GM18868 (cell line): ENCODE results near the gene ANO2.

Source experiments
- ATAC-seq: cut with Tn5 transposase; IDR thresholded peaks from one replicate; pipeline ENCODE4 v1.9.1; 2021; ENCODE audit warnings: mild to moderate bottlenecking, moderate library complexity; ENCODE audit not compliant: unreplicated experiment

ANO2 gene

DNA sequence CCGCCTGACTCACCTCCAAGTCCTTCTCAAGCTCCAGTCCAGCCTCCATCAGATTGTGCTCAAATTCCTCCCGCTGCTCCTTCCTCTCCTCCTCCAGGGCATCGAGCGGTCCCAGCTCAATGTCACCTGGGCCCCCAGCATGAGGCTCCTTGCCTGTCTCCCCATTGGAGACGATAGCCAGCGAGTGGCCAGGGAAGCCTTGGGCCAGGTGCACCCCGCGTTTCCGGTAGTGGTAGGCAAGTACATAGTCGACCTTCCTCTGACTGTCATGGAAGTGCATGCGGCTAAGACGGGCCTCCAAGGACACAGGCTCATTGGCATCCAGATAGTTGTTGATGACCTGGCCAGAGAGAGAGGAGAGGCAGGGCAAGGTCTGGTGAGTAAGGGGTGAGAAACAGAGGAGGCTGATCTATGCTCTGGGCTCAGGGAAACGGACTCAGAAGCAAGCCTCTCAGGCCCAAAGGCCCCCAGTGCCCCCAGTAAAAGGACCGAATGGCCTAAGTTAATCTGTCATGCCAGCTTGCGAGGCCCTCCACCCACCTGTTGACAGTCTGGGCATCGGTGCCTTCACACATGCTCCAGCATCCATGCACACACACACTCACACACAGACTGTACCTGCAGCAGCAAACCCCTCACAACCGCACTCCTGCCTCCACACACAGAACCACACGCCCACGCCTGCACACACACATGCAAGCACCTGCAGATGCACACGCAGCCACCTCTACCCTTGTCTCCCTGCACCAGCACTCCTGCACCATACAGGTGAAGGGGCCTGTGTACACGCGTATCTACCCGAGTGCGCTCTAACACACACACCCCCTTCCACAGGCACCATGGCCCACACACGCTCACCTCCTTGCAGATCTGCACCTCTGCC, 23.8 kb downstream of the ANO2 start:
- ATAC-seq, result no peak

DNA sequence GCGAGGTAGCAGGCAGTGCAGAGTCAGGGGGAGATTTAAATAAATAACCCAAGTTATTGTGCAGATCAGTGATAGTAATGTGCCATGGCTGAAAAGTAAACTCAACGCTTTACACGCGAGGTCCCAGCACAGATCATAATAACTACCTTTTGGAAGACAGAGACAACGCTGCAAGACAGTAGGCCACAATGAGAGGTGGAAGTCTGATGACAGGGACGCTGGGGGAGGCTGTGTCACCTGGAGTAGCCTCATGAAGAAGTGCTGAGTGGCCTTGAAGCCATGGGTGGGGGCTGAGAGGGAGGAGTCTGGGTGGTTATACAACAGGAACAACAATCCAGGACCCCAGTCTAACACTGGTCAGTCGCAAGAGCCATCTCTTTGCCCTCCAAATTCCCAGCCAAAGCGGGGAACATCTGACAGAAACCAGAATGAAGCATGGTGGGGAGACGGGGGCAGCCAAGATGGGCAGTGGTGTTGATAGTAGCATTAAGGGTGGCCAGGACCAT, 28.2 kb downstream of the ANO2 start:
- ATAC-seq, result no peak

DNA sequence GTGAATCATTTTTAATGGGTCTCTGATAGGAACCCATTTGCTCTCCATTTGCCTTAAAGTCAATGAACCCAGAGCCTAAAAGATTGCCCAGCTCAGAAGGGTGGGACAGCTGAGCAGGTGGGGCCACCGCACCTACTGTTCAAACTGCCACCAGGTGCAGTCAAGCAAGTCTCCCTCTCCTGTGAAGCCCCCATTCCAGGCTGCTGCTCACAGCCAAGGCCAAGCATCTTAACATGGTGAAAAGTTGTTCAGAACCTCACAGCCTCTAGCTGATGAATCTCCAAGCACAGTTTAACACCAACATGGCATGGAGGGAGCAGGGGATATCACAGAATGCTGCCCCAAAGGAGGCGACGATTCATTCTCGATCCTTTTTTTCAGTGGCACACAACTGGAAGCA, 29.5 kb downstream of the ANO2 start:
- no peak for ATAC-seq

DNA sequence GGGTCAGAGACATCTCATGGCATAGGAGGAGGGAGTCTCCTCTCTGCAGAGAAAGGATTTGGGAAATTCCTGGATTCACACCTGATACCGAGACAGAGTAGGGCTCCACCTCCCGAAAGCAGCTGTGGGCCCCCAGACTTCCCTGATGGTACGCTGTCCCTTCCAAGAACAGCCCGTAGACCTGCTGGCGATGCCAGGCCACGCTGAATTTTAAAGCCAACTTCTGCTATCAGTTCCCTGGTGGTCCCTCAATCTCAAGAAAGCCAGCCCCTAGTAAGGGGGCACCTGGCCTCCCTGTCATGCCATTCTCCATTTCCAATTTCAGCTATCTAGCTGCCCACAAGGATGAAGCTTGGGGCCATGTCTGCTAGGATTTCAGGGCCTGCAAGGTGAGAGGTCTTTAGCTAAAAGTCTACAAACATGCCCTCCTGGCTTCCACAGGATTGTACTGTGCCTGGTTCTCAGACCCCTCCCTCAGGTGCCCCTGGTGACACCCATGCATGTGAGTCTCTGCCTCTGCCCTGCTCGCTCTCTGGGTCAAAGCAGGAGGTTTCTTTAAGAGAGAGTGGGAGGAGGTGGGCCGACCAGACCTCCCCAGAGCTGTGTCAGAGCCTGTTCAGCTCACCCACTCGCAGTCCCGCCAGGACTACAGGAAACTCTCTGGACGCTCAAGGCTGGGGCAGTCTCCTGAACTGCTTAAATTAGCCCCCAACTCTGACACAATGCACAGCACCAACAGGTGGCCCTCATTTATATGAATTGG, 30.5 kb downstream of the ANO2 start:
- no peak for ATAC-seq

DNA sequence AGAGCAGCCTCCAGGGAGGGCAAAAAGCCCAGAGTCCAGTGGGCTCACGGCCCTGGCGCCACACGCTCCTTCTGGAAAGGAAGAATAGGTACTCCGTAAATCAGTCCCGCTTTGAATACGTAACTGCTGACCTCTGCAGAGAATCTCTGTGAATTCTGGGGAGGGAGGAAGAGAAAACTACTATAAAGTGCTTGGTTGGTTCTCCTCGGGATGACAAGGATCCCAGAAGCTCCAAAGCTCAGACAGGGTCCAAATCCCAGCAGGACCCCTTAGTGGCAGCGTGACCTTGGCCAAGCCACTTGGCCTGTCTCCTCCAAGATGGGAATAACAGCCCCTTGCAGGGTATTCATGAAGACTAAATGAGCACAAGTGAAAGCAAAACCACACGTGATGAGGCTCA, 31.7 kb downstream of the ANO2 start:
- ATAC-seq, result no peak

DNA sequence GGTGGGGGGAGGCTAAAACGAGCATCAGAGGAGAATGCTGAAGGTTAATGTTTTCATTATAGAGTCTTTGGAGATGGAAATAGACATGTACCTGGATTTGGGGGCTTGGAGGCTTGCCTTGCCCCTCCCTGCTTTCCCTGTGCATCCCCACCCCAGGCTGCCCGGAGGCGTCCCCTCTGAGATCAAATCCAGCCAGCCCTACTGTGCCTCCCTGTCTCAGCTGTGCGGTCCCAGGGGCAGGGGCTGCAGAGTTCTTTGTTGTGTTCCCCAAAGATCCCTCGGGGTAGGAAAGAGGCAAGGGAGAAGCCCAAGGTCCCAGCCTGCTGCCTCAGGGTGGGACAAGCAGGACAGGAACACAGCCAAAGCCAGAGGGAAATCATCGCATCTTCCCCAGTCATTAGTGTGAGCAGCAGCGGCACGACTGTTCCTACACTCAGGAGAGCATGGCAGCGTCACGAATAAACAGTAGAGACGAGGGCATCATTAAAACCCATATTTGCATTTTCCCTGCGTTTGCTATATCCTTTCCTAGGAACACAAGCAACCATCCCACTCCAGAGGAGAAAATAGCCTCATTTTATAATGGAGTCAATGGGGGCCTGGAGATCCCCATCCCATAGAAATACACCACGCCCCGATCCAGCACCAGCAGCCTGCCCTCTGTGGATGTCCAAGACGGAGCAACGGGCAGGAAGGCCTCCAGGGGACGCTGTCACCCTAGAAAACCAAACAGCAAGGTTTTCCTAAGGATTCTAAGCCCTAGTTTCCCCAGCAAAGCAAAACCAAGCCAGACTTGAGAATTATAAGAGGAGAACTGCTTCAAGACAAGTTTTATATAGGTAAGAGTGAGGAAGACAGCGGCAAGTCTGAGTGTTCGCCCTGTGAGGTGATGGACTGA, 32.4 kb downstream of the ANO2 start:
- ATAC-seq, result no peak

DNA sequence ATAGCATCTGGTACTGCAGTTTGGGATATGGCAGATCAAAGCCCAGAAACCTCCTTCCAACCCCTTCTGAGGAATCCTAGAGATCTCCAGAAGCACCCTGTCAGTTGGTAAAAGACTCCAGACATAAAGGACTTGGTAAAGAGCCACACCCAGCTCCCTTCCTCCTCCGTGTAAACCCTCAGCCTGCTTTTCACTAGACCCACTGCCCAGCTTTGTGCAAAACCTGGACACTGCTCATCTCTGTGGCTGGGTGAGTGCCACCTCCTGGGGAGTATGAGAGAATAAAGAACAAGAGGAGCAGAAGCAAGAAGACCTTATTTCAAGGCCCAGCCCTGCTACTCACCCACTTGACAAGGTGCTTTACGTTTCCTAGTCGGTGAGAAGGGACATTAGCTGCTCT, 33.0 kb downstream of the ANO2 start:
- no peak for ATAC-seq

DNA sequence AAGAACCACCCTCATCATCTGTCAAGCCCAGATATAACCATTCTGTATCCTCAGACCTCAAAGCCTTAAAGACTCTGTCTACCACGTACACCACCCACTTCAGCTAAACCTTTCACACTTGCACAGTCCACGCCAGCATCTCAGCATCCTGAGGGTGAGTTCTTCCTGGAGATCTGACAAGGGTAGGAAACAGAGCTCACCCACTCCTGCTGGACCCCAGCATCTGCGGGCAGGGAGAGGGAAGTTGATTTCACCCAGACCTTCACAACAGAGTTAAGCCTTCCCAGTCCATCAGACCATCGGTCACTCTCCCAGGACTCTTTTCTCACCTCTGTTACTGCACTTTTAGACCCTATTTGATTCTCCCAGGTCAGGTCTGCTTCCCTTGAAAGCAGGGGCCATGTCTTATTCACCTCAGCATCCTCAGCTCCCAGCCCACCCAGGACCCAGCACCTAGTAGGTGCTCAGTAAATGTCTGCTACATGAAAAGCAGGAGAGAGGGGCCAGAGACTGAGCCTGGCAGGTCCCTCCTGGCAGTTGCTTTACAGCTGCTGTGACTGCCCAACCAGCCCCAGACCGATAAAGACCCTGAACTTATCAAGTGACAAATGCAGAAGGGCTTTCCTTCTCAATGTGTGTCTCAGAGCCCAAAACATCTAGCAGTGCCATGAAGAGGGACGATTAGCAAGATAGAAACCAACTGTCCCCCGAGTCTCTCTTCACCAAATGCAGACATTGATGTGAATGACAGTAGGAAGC, 34.1 kb downstream of the ANO2 start:
- no peak for ATAC-seq

DNA sequence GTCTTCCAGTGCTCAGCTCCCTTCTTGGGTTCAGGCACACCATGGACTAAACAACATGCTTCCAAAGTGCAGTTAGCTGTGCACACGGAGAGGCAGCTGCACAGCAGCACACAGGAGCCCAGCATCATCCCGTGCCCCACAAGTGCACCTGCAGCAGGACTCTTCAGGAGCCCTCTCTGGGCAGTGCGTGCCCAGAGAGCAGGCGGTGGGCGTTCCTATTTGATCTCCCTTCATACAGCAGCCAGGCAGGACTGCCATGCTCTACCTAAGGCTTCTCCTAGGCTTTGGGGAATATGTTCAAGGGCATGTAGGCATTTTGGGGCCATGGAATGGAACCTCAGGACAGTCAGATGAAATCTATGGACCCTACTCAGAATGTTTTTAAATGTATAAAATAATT, 35.5 kb downstream of the ANO2 start:
- no peak for ATAC-seq

DNA sequence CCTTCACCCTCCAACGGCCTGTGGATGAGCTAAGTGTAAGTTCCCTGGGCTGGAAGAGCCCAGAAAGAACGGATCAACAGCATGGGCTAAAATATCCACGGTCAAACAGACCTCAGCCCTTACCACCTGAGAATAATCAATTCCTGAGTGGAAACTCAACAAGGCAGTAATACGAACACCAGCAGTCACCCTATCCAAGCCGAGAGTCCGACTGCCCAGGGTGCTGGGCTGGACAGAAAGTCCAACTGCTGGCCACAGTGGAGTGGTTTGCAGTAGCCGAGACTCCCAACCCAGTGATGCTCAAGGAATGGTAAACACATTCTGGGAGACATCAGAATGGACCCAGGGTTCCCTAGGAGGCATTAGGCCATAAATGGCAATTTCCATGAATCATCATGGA, 36.8 kb downstream of the ANO2 start:
- ATAC-seq, result no peak

DNA sequence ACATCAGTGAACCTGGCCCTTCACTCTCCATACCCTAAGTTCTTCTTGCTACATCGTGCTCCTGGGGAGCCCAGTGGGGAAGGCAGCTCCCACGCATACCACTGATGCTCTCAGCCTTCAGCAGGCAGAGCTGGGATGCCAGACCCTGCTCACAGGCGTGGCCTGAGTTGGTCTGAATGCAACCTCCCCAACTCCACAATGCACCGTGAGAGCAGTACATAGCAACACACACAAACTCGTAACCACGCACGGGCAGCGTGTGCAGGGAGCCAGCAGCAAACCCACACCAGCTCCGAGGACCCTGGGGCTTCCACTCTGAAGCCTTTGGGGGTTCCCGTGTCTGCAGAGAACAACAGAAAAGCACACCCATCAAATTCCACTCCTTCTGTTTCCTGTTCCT, 37.3 kb downstream of the ANO2 start:
- ATAC-seq, result no peak

DNA sequence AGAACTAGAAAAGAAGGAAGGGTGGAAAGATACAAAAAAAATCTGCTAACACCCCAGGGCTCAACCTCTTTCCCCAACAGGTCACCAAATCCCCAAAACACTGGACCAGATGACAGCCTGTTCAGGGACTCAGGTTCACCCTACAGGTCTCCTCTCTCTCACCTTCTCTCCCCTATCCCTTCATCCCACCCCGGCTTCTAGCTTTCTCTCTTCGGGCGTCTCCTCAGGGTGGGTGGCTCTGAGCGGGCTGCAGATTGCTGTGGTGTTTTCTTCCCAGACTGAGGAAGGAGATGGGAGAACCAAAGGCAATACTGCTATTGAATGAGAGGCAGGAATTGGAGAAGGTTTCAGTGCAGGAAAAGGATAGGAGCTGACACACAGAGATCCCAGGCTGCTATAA, 39.3 kb downstream of the ANO2 start:
- ATAC-seq, result no peak

DNA sequence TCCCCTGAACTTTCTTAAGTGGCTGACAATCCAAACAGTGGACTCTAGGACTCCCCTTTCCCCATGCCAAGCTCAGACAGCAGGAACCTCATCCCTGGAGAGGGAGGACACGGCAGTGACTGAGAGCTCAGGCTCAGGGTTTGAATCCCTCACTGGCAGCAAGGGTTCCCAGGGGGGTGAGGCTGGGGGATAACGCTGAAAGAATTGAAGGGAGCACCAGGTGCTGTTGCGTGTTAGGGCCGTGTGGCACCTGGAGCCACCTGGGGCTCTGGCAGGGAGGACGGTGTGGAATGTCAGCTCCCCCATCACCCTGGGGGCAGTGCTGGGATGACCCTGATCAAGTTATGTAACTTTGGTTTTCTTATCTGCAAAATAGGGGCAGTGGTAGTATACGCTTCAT, 40.1 kb downstream of the ANO2 start:
- ATAC-seq, result no peak

DNA sequence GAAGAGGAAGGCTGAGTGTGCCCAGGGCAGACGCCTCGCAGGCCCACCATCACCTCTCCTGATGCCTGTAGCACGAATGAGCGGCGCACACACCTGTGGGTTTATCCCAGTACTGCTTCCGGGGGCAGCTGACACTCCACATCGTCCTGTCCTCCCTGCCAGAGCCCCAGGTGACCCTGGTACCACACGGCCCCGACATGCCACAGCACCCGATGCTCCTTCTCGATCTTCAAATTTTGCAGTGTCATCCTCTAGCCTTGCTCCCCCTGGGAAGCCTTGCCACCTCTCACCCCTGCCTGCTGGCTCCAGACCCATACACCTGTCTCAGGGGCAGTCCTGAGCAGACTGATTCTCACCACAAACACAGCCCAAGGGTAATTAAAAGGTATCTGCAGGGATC, 40.6 kb downstream of the ANO2 start:
- ATAC-seq, result no peak

DNA sequence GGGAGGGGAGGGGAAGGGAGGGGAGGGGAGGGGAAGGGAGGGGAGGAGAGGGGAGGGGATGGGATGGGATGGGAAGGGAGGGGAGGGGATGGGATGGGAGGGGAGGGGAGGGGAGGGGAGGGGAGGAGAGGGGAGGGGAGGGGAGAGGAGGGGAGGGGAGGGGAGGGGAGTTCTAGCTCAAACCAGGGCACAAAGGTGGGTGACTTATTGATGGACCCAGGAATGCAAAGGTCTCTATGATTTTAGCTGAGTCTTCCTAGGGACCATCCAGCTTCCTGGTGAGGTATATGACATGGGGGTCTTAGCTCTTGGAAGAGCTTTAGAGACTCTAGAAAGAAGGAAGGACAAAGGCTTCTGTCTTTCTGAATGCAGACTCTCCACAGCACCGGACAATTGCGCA, 42.3 kb downstream of the ANO2 start:
- ATAC-seq, result no peak

DNA sequence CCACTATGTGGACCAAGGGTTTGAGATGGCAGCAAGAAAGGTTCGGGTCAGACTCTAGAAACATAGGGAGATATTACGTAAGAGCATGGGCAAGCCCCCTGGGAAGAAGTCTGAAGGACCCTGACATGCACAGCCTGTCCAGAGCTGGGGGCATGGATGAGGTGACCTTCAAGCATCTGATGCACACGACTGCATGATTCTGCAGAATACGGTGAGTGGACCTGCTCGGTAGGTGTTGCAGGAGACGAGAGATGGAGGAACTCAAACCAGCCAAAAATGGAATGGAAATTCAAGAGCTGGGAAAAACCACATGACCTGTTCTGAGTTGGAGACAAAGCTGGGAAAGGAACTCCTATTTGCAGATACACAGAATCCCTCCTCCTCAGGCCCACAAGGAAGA, 43.6 kb downstream of the ANO2 start:
- ATAC-seq, result no peak

DNA sequence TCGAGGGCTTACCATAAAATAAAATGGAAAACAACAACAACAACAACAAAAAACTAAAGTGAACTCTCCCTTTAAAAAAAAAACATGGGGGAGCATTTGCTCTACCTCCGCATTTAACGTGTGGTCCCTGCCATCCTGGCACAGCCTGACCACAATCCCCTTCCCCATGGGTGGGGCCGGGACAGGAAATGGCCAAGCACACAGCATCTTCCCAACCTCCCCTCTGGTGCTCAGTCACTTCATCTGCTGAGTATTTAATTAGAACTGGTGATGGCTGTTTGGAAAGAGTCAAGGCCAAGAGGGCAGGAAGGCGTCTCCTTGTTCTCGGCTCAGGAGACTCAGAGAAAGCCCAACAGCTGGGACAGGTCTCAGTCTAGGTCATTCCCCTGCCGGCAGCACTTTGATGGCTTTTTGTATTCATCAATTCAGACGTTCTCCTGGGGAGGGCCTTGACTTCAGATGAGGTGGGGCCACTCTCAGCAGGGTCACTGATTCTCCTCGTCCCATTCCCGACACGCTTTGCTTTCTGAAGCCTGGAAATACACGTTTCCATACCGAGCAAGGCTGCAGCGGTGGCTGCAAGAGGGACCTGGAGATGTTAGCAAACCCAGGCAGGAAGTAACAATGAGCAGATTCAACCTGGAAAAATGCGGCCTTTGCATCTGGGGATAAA, 44.4 kb downstream of the ANO2 start:
- no peak for ATAC-seq

DNA sequence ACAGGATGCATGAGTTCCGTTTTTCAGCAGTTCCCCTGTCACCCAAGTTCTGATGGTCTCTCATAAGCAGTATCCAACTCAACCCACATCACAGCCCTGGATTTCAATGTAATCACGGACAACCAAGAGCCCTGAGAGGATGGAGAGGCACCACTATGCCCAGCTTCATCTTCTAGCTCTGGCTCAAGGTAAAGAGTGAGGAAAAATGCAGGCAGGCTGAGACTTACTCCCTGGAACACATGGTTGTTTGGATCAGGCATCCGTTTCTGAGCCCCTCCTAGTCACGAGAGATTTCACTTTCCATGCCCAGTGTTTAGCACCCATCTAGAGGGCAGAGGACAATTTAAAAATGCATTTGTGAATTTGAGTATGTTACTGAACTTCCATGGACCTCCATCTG, 45.0 kb downstream of the ANO2 start:
- ATAC-seq, result no peak

DNA sequence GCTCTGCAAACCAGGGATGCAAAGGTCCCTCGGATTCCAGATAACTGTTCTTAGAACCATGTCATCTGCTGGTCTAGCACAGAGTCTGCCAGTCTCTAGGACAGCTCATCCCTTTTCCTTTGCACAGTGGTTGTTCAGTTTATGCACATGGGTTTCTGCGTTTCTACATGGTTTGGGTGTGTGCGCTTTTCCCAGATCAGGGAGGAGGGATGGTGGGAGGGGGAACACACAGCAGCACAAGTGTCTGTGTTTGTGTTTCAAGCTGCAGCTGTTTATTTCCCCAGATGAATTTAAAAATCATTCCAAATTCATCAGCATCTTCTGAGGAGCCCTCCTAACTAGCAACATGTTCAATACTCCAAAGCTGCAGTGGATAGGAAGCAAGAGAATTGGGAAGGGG, 45.4 kb downstream of the ANO2 start:
- ATAC-seq, result no peak

DNA sequence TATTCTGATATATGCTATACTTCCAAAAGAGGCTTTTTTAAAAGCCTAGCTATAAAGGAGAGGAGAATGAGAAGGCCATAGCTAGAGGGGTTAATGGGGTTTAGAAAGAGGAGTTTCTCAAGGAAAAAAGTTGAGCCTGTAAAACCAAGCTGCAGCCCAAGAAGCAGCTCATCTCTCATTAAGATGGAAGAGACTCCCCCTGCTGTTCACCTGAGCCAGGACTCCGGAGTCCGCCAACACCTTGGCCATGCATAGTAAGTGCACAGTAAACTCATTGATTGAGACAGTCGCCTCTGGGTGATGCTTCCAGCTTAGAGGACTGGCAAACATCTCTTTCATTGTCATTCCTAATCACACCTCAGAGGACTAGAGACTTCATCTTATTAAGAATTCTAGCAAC, 46.2 kb downstream of the ANO2 start:
- ATAC-seq, result no peak
